PFSK-1 (cell line): Measurements from ENCODE around the gene CARM1.

Experiments used
- FOXP2 ChIP-seq: optimal IDR thresholded peaks from 2 replicates; pipeline ENCODE3; 2011; ENCODE audit warnings: borderline replicate concordance, control low read depth, inconsistent platforms; ENCODE audit not compliant: insufficient read depth; ENCODE audit errors: extremely low read length, extremely low read depth
- POLR2AphosphoS5 ChIP-seq: IDR thresholded peaks from 2 replicates; pipeline ENCODE4 v1.6.1; 2012; ENCODE audit warnings: low read depth, mild to moderate bottlenecking, control low read depth, low read length, moderate library complexity
- REST ChIP-seq, 2 experiments: IDR thresholded peaks; 2 replicates each; pipeline versions ENCODE4 v1.6.1 to v1.8.0; 2011 to 2012; ENCODE audit warnings: low read depth in 2 of 2, low read length in 2 of 2, control low read depth in 1 of 2, inconsistent platforms in 1 of 2, mild to moderate bottlenecking in 1 of 2, moderate library complexity in 1 of 2; ENCODE audit not compliant: insufficient read depth in 1 of 2
- SIN3A ChIP-seq: IDR thresholded peaks from 2 replicates; pipeline ENCODE4 v1.6.1; 2012; ENCODE audit warnings: mild to moderate bottlenecking, low read length, moderate library complexity, borderline replicate concordance; ENCODE audit not compliant: insufficient read depth
- TAF1 ChIP-seq: IDR thresholded peaks from 2 replicates; pipeline ENCODE4 v1.6.1; 2012; ENCODE audit warnings: low read length, control low read depth, borderline replicate concordance; ENCODE audit not compliant: insufficient read depth

Gene CARM1

GRCh38 chr19:10929402-10929794, 58.0 kb downstream of the CARM1 start:
- TF ChIP-seq TAF1, result no peak
- no peak for TF ChIP-seq POLR2AphosphoS5
- no peak for TF ChIP-seq SIN3A
- no peak for TF ChIP-seq FOXP2
- no peak for TF ChIP-seq REST (IDR thresholded peaks at IDR 0.05; ENCODE audit: insufficient read depth in 1 of 2, low read depth in 2 of 2, low read length in 2 of 2)

- no peak for TF ChIP-seq POLR2AphosphoS5
- TF ChIP-seq REST (IDR thresholded peaks at IDR 0.05; ENCODE audit: insufficient read depth in 1 of 2, low read depth in 2 of 2, low read length in 2 of 2), result no peak
- TF ChIP-seq SIN3A, result no peak
- no peak for TF ChIP-seq TAF1
- no peak for TF ChIP-seq FOXP2
Observed at GRCh38 chr19:10935371-10936059, 64.2 kb downstream of the CARM1 start.

GRCh38 chr19:10936661-10937084, 65.3 kb downstream of the CARM1 start:
- TF ChIP-seq SIN3A (no peak), TAF1 (no peak), POLR2AphosphoS5 (peak; percentile 38; the same call in 1 of the 2 replicates), REST (IDR thresholded peaks at IDR 0.05; ENCODE audit: insufficient read depth in 1 of 2, low read depth in 2 of 2, low read length in 2 of 2) (no peak), FOXP2 (no peak)

GRCh38 chr19:10945264-10945663, 73.9 kb downstream of the CARM1 start:
- TF ChIP-seq SIN3A (no peak), REST (IDR thresholded peaks at IDR 0.05; ENCODE audit: insufficient read depth in 1 of 2, low read depth in 2 of 2, low read length in 2 of 2) (no peak), TAF1 (no peak), POLR2AphosphoS5 (no peak), FOXP2 (no peak)
